Measurements from ENCODE around the gene FYB2.

The FYB2 gene

GRCh38 chr1:56831871-56832693 is 12.9 kb upstream of the FYB2 start:
- DNase-seq = peak; percentile 6

GRCh38 chr1:56830052-56830451 is 10.8 kb upstream of the FYB2 start:
- no peak for DNase-seq

GRCh38 chr1:56827711-56828110 is 8.5 kb upstream of the FYB2 start:
- DNase-seq = no peak

GRCh38 chr1:56825436-56825835 is 6.2 kb upstream of the FYB2 start:
- DNase-seq = no peak

- no peak for DNase-seq
Measured at GRCh38 chr1:56824938-56825337, 5.7 kb upstream of the FYB2 start.

GRCh38 chr1:56824271-56824670 is 5.1 kb upstream of the FYB2 start:
- DNase-seq = no peak

GRCh38 chr1:56821462-56821797 is 2.2 kb upstream of the FYB2 start:
- DNase-seq = no peak

GRCh38 chr1:56820755-56821461 is 1.7 kb upstream of the FYB2 start:
- DNase-seq = peak; percentile 31

- no peak for DNase-seq
Measured at GRCh38 chr1:56817716-56818463, 1.3 kb downstream of the FYB2 start.

GRCh38 chr1:56816909-56817308 is 2.3 kb downstream of the FYB2 start:
- no peak for DNase-seq

- no peak for DNase-seq
Measured at GRCh38 chr1:56816264-56816663, 2.9 kb downstream of the FYB2 start.

GRCh38 chr1:56814205-56814604 is 5.0 kb downstream of the FYB2 start:
- DNase-seq = no peak

- DNase-seq = no peak
Measured at GRCh38 chr1:56811331-56811730, 7.9 kb downstream of the FYB2 start.

GRCh38 chr1:56808410-56808809 is 10.8 kb downstream of the FYB2 start:
- no peak for DNase-seq

GRCh38 chr1:56806804-56807203 is 12.4 kb downstream of the FYB2 start:
- DNase-seq = no peak

- DNase-seq = peak; percentile 24
Measured at GRCh38 chr1:56803561-56804156, 15.5 kb downstream of the FYB2 start.

GRCh38 chr1:56799605-56800400 is 19.4 kb downstream of the FYB2 start:
- DNase-seq = no peak

- no peak for DNase-seq
Measured at GRCh38 chr1:56798053-56798471, 21.1 kb downstream of the FYB2 start.

- no peak for DNase-seq
Measured at GRCh38 chr1:56797065-56797685, 22.0 kb downstream of the FYB2 start.

- no peak for DNase-seq
Measured at GRCh38 chr1:56795870-56796269, 23.3 kb downstream of the FYB2 start.

- DNase-seq = no peak
Measured at GRCh38 chr1:56790036-56790435, 29.2 kb downstream of the FYB2 start.

GRCh38 chr1:56788588-56788987 is 30.6 kb downstream of the FYB2 start:
- peak; percentile 13 for DNase-seq

Measured in DMS 273 treated with DMSO at 0.1 percent for 48 hours (cell line).